ENCODE data around the gene KCNE4.
A peak's percentile ranks its signal among the peaks of the same experiment; 100 is the strongest.
"Not testable (repeated sequence)": the region's sequence is repeated elsewhere in the genome, so short reads cannot be mapped to it uniquely, and the experiment has no call there.

The KCNE4 gene

DNA sequence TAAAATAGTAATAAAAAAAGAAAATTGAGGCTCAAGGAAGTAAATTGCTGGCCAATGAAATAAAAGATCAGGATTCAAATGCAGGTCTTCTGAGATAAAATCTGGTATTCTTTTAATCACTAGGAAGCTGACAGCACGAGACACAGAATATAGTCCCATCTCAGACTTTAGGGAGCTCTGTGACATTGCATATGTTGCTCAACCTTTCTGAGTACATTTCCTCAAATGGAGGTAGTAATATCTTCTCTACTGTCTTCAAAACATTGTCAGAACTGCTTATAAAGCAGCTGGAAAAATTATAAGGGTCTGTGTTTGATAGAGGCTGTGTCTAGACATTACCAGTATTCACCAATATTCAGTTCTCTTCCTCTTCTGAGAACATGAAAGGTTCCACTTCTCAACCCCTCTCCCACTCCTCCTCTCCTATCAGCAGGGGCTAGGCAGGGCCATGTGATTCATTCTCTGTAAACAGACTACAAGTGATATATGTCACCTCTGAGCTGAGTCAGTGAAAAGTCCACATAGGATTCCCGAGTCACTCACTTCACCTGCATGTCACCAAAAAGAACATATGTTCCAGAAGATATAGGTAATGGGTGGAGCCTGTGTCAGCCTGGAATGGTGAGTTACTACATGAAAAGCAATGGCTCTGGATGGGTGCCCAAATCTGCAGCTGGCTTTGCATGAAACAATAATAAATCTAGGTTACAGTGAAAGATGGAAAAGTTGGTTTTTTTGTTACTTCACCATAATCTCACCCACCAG lies 7.1 kb downstream of the KCNE4 start:
- DNase-seq, result no peak

DNA sequence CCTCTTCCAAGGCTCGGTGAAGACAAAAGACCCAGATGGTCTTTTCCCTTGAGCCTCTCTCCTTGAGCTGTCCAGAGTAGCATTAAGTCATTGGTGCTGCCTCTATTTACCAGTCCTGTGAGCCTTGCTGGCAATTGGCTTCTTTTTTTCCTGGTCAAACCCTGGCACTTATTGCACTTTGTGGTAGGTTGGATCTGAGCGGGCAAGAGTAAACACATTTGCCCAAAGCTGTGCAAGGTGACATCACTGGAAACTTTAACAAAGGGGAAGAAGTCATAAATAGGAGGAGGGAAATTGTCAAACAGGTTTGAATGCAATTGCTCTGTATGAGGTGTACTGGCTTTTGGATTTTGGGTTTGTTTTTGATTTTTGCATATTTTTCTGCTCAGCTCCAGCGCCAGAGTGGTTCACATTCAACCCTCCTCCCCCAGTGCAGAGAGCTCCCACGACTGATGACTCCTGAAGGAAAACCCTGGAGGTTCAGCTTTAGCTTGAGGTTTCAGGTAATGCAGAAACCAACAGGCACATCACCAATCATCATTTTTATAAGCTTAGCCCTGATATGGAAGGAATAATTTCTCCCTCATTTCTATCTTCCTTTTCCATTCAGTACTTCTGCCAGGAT lies 8.3 kb downstream of the KCNE4 start:
- no peak for DNase-seq

DNA sequence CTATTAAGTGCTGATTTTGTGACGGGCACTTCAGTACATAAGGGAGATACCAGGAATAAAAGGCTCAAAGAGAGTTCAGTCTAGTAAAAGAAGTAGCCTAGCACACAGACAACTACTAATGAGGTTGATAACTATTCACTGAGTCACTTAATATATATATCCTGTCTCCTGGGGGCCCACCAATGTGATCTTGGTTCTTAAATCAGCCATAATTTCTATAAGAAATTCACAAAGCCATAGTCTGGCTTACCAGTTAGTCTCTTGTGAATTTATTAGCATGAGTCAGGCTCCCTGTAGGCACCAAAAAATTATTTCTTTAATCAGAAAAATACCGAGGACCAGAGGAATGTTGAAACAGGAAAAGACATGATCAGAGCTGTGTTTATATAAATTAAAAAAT lies 10.4 kb downstream of the KCNE4 start:
- DNase-seq, result no peak

- no peak for DNase-seq
These were observed 13.1 kb downstream of the KCNE4 start for GRCh38 chr2:223065107-223065506.

GRCh38 chr2:223066721-223067120 lies 14.7 kb downstream of the KCNE4 start:
- DNase-seq, result no peak

DNA sequence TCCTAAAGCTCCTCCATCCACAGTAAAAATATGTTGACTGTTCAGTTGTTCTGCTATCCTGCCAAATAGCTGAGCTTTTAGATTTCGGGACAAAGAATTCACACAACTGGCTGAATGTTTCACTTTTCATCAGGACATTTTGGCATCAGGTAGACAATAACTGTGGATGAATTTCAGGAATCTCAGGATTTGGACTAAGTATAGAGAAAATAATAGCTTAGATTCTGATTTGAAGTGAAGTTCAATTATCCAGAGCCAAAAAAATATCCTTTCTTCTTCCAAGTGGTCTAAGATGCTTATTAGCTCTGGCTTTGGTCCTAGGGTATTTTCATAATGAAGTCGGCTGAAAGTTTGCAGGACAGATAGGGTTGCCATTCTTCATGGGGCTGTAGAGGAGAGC lies 16.1 kb downstream of the KCNE4 start:
- no peak for DNase-seq

GRCh38 chr2:223069465-223069864 lies 17.5 kb downstream of the KCNE4 start:
- DNase-seq, result no peak

GRCh38 chr2:223069988-223070387 lies 18.0 kb downstream of the KCNE4 start:
- DNase-seq, result no peak

DNA sequence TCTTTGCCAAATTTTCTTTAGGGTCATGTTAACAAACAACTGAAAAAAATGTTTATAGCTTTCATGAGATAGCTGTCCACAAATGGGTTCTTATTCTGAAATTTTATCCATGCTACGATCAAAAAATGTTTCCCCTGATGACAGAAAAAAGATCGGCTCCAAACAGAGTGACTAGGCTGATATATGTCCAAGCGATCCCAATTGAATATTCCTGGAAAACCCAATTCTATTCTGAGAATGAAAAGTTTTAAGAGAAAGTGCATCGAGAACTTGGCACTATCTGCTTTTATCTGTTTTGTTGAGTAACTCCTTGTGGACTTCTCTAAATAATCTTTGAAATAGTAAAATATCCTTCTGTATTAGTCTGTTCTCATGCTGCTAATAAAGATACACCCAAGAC lies 19.1 kb downstream of the KCNE4 start:
- no peak for DNase-seq

DNA sequence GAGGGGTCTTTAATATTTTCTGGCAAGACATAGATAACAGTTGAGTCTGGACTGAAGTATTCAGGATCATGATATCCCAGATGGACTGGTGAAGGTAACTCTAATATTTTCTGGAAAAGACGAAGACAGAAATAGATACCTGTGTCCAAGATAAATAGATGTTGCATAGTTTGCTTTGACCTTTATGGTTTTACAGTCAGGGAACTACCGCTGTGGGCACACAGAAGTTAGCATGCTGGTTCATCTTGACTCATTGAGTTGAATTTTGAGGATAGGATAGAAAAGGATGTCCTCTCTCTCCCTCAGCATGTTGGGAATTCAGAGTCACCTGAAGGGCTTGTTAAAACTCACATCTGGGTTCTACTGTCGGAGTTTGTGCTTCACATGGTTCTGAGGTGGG lies 20.8 kb downstream of the KCNE4 start:
- DNase-seq, result no peak

DNA sequence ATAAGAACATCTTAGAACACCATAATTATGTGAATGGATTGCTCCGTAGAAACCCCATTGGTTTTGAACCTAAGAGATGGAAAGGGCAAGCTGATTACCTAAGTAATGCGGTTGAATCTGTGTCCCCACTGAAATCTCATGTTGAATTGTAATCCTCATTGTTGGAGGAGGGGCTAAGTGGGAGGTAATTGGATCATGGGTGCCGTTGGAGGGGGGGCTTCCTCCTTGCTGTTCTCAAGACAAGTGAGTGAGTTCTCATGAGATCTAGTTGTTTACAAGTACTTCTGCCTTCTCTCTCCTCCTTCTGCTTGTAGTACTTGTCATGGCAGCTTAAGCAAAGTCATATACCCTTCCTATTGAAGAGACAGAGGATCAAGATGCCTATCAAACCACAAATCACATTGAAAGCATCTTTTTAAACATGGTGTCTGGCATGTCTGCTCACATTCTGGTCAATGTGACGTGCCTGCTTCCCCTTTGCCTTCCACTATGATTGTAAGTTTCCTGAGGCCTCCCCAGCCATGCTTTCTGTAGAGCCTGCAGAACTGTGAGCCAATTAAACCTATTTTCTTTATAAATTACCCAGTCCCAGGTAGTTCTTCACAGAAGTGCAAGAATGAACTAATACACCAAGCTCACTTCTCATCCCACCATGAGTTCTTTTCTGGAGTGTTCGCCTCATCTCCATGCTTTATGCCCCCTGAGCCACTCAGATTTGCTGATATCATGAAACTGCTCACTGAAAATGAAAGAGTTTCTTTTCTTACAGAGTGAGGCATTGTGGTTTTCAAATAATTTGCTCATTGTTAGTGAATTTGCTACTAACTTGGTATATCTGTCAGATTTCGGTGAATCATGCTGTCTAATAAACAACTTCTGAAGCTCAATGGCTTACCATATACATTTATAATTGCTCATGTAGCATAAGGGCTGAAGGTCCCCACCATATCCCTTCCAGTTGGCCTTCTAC lies 23.6 kb downstream of the KCNE4 start:
- no peak for DNase-seq

- DNase-seq, result no peak
These were observed 24.6 kb downstream of the KCNE4 start for GRCh38 chr2:223076573-223076972.

GRCh38 chr2:223078482-223078881 lies 26.5 kb downstream of the KCNE4 start:
- no peak for DNase-seq

- DNase-seq, result no peak
These were observed 27.4 kb downstream of the KCNE4 start for GRCh38 chr2:223079378-223079777.

DNA sequence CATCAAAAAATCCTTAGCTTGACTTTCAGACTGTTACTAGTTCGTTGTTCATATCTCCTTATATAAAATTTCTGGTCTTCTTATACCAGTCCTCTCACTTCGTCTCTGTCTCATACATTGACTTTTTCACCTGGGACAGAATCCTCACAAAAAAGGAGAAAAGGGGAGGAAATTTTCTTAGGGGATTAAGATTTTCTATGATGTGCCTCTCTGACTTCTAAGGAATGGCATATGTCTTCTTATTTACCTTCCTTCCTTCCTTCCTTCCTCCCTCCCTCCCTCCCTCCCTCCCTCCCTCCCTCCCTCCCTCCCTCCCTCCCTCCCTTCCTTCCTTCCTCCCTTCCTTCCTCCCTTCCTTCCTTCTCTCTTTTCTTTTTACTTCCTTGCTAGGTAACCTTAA lies 27.9 kb downstream of the KCNE4 start:
- no peak for DNase-seq

- DNase-seq, result not testable (repeated sequence)
These were observed 28.9 kb downstream of the KCNE4 start for GRCh38 chr2:223080790-223081360.

DNA sequence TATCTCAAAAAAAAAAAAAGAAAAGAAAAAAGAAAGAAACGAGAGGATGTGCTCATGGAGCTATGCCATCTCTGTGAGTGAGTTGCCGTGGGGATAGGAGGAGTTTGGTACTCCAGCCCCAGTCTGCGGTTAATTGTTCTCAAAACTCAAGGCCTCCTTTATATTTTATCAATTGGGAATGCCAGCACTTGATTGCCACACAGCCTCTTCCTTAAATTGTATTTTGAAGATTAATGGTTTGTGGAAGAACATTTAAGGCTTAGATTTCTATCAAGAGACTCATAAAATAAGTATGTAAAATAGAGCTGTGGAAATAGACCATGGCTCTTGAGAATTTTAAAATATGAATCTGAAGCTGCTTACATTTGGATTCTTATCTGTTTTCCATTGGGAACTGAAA lies 29.8 kb downstream of the KCNE4 start:
- no peak for DNase-seq

DNA sequence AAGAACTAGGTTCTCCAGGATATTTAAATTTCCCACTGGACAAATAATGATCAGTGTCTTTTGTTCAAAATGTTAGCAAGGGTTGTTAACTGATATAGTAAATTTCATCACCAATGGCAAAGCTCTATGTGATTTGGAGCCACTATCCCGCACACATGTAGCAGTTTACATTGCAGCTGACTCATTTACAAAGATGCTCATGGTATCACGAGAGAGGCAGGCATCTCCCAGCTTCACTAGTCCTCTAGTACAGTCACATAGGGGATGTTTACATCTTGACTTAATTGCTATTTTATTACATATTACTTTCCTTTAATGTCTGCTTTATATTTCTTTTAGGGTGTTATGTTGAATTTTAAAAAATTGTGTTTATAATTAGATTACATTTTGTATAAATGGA lies 30.7 kb downstream of the KCNE4 start:
- DNase-seq, result no peak

DNA sequence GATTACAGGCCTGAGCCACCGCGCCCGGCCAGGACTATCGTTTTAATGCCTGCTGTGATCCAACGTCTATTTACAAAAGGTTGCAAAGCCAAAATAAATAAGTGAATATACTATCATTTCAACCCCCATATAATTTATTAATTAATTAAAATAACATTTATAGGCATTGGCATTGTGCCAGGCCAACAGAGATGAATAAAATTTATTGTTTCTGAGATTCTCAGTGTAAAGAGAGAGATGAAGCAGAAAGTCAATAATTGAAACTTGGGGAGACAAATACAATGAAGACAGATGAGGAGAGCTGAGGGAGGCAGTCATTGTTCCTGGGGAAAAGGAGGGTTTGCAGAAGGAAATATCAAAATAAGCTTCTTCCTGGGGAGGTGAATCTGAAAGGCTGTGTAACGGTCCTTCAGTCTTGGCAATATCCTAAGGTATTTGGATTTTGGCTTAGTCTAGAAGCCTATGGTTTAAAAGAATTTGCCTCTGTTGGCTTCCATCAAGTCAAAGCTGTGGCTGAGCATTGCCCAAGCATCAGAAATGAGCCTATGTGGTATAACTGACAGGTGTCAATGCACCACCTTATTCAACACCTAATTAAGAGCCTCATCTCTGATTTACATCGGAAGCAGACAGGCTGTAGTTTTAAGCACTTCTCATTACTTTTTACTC lies 31.5 kb downstream of the KCNE4 start:
- DNase-seq, result no peak

DNA sequence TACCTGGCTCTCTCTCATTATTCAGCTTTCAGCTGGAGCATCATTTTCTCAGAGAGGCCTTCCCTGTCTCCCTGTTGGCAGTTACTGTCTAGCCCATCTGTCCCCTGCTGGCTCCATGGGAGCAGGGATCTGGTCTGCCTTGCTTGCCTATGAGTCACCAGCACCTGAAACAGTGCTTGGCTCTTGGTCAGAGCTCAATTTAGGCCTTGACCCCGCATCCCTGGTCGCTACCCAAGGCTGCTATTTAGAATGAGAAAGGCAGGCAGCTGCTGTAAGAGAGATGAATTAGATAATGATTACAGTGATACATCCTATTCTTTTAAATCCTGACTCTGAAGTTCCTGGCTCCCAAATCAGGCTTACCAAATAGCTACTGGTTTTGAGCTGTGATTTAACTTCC lies 32.9 kb downstream of the KCNE4 start:
- DNase-seq, result no peak

DNA sequence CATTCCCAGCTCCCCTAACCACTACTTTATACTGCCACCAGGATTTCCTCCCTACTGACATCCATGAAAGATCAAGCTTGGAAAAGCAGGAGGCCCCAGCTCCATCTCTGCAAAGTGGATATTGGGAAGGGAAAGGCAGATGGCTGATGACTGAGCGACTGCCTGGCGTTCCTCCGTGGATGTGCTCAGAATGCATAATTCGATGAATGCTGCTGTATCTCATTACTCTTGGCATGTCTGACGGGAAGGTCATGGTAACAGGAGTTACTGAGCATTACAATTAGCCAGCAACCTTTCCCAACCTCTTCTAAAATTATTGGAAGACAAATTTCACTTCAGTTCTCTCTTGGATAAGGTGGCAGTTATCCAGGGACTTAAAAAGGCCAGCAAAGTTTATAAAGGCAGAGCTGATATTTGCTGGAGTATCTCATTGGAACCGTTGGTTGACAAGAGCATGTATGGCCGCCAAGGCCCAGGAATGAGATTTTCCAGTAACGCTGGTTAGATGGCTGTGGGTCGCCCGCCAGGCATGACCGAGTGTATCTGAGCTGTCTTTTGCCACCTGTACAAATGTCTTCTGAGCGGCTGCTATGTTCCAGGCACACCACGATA lies 34.5 kb downstream of the KCNE4 start:
- DNase-seq, result peak; percentile 26

DNA sequence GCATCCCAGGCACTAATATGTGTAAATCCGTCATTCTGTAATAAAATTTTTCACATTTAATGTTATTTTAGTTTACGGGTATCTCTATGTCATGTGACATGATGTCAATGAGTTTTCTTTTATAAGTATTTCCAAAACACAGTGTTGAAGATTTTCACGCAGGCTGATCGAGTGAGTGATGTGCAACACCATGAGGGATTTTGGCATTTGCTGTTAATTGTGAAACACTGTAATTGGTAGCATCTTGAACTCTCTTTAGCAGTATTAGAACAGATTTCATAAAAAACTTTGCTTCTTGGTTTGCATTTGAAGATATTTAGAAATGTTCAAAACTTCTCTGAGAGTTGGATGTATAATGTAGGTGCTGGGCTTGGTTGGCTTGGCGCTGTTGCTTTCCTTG lies 35.5 kb downstream of the KCNE4 start:
- no peak for DNase-seq
